Iris pigment epithelial cell (primary cell): ENCODE data around the gene ATG4B.
A peak's percentile ranks its signal among the peaks of the same experiment; 100 is the strongest.

Source experiments
- DNase-seq: peaks from one replicate; pipeline ENCODE4 v3.0.0-alpha.2; 2011; ENCODE audit warnings: low read depth

The ATG4B gene

GRCh38 chr2:241666627-241667400, 29.3 kb downstream of the ATG4B start:
- DNase-seq = peak; percentile 51

DNA sequence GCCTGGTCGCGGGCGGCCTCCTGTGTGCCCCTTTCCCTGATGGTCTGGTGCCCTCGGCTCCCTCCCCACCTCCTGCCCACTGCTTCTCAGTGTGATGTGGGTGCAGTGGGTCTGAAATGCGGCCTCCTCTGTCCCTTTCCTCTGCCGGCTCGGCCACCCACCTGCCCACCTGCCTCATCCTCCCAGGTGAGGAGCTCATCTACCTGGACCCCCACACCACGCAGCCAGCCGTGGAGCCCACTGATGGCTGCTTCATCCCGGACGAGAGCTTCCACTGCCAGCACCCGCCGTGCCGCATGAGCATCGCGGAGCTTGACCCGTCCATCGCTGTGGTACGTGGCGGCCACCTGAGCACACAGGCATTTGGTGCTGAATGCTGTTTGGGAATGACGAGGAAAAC, 30.9 kb downstream of the ATG4B start:
- no peak for DNase-seq

DNA sequence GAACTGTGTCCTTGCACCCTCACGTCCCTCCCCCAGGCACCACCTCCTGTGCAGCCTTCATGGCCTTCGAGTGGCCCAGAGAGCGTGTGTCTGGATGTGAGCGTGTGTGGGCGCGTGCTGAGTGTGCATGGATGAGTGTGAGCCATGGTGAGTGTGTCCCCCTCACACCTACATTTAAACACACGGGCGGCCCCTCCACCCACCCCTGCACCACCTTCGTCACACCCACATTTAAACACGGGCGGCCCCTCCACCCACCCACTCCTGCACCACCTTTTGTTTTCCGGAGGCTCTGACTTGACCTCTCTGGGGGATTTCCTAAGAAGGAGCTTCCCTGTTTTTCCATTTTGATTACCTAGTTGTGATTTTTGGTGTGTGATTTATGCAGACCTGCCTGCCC, 31.3 kb downstream of the ATG4B start:
- no peak for DNase-seq

DNA sequence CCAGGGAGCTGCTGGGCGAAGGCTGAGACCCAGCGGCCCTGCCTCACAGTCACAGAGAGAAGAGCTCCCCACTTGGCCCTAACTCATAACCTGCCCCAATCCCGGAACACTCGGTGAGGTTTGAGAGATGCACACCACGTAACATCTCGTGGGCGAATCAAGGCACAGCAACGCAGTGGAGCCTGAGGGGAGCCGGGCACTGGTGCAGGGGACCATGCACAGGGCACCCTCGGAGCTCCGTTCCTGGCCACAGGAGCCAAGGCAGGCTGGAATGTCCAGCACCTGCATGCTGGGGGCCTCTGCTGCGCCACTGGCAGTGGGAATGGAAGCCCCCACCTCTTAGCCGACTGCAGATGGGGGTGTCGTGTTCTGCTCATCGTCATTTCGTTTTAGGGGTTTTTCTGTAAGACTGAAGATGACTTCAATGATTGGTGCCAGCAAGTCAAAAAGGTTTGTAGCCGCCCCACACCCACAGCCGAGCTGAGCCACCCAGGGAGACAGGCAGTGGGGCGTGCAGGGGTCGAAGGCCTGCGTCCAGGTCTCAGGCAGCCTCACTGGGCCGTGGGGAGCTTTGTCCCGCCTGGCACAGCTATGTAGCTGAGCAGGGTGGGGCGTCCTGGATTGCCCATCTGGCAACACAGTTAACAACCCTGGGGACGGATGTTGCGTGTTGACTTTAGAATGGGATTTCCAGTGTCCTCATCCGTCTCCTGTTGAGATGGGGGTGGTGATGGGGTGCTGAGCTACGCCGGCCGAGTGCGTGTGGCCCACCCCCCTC, 33.0 kb downstream of the ATG4B start:
- DNase-seq = no peak

- DNase-seq = no peak
These were observed 34.2 kb downstream of the ATG4B start for GRCh38 chr2:241671457-241672240.

- no peak for DNase-seq
These were observed 35.0 kb downstream of the ATG4B start for GRCh38 chr2:241672243-241673188.

GRCh38 chr2:241673189-241673663, 35.7 kb downstream of the ATG4B start:
- DNase-seq = no peak

- DNase-seq = no peak
These were observed 36.6 kb downstream of the ATG4B start for GRCh38 chr2:241673797-241674725.

DNA sequence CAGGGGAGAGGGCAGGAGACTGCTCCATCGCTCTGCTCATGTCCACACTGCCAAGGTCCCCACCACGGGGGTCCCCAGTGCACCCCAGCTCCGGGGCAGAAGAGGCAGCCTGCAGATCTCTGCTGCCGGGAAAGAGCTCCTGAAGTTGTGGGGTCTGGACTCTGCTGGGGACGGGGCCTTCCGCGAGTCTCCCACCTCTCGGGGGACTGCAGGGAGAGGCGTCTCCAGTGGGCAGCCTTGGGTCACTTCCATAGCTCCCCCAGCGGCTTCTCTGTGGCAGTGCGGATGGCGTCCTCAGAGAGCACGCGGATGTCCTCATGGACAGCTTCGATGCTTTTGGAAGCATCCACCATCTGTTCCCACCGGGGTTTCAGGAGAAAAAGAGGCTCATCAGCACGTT, 38.4 kb downstream of the ATG4B start:
- DNase-seq = no peak

DNA sequence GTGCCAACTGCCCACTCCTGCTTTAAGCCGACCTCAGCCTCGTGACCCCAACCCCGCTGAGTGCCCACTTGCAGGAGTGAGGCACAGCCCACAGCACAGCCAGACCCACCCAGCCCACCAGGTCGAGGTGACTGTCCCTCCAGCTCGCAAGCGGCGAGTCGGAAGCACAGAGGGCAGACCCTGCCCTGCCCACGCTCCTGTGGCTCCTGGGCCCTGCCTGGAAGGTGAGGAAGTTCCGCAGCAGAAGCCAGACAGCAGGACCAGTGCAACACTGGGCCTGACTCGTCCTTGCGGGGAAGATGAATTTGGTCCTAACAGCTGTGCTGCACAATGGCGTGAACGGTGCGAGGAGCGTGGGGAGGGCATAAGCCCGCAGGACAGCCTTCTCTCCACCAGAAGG, 39.2 kb downstream of the ATG4B start:
- no peak for DNase-seq

DNA sequence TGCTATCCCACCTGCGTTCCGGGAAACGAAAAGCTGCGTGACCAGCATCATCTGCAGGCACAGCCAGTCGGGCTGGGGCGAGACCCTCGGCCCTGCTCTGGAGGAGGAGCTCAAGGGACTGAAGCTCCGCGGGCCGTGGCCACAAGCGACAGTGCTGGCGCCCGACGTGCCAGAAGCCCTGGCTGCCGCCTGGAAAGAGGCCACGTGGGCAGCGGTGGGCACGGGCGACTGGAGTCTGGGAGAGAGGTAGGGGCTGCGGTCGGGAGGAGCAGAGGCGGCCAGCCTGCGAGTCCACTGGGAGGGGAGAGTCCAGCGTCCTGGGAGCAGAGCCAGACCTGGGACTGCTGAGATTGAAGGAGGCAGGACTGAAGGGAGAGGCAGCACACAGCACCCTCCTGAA, 39.9 kb downstream of the ATG4B start:
- no peak for DNase-seq

GRCh38 chr2:241678307-241678706, 40.8 kb downstream of the ATG4B start:
- DNase-seq = no peak

GRCh38 chr2:241678784-241679540, 41.5 kb downstream of the ATG4B start:
- DNase-seq = no peak

DNA sequence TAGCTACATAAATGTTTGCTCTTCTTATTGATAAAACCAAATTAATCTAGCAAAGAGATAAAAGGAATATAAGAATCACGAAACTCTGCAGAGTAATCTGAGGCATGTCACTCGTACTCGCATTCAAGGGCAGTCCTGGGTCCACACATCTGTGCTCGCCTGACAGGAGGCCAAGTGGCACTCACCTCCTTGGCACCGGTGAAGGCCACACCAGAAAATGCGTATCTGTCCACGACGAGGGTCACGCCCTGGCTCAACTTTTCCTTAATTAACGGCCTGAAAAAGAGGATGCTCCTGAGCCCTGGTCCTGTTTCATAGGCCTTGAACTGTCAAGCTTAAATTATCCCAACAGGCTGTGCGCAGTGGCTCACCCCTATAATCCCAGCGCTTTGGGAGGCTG, 42.6 kb downstream of the ATG4B start:
- DNase-seq = no peak

- peak; percentile 99 for DNase-seq
These were observed 43.5 kb downstream of the ATG4B start for GRCh38 chr2:241680827-241681599.

DNA sequence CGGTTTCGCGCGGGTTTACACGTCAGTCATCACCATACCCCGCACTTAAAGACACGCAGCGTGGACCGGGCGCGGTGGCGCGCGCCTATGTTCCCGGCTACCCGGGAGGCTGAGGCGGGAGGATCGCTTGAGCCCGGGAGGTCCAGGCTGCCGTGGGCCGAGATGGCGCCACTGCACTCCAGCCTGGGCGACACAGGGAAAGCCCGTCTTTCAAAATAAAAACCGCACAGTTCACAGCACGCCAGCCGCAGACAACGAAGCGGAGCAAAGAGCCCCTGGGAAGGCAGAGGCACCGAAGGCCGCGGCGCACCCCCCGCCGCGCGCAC, 48.8 kb downstream of the ATG4B start:
- DNase-seq = no peak

- DNase-seq = peak; percentile 96
These were observed 49.3 kb downstream of the ATG4B start, which contains the start of gene DTYMK for GRCh38 chr2:241686650-241687425. Gene DTYMK (minus strand): TSS chr2:241686815. CDS start chr2:241686783, 32 bp downstream.

- DNase-seq = no peak
These were observed 51.8 kb downstream of the ATG4B start for GRCh38 chr2:241689306-241689705.
